Pancreas (tissue), 10 donors: ENCODE data around the gene CAPS. TPM values are rescaled to one million over a fixed set of nuclear protein-coding genes. Genes with fewer than 3 reads are reported as not detected.

Experiments used
- ATAC-seq, 4 donors: fragments of 200-7000 bp; cut with Tn5 transposase; one replicate each; pipeline versions ENCODE4 v1.8.0 to v1.9.1; 2020; ENCODE audit warnings: mild to moderate bottlenecking in 4 of 4, moderate library complexity in 4 of 4
- DNase-seq, 6 donors: peaks; one replicate each; pipeline ENCODE4 v3.0.0-alpha.2; 2020
- FAIRE-seq: peaks from 2 replicates; lab custom pipeline; 2012; peaks lifted over from hg19 to GRCh38; lab: Jason Lieb, UNC
- H3K27ac ChIP-seq, 4 donors: fragments of 200-600 bp; sonication (generic); 1 replicate in 3 of 4; 2 replicates in 1 of 4; pipeline versions ENCODE4 v1.5.0 to v1.8.0; 2020
- H3K27me3 ChIP-seq, 4 donors: fragments of 200-600 bp; one replicate each; pipeline ENCODE4 v1.8.0; 2021
- H3K36me3 ChIP-seq, 3 donors: fragments of 200-600 bp; sonication (generic) in 1 of 3; one replicate each; pipeline versions ENCODE4 v1.5.0 to v1.8.0; 2020 to 2021
- H3K4me1 ChIP-seq, 3 donors: fragments of 200-600 bp; one replicate each; pipeline ENCODE4 v1.8.0; 2021
- H3K4me3 ChIP-seq, 4 donors: fragments of 200-600 bp; sonication (generic) in 2 of 4; one replicate each; pipeline versions ENCODE4 v1.5.0 to v1.8.0; 2020 to 2021
- H3K9me3 ChIP-seq, 4 donors: fragments of 200-600 bp; one replicate each; pipeline ENCODE4 v1.8.0; 2021
- WGBS, 2 donors: extraction: QIAGEN DNeasy Blood & Tissue Kit; methylation state at CpG; one replicate each; pipeline ENCODE4 v1.1.7; 2013; 5-methylcytosine and 5-hydroxymethylcytosine counted together
- intact Hi-C, 3 donors: fragments of 100-400 bp; cut with DNase I; formaldehyde crosslinking; loops; one replicate each; pipeline versions ENCODE4 v1.11.1 to v1.14.2; 2022
- polyA plus RNA-seq, 2 donors: library from polyadenylated mRNA; stranded (reverse); fragments of 200-250 nt; gene quantifications; one replicate each; pipeline ENCODE4 v1.2.3, GENCODE V29; 2013
- total RNA-seq, 6 donors: library from RNA; stranded (reverse); fragmentation: NEBNext Ultra II Directional in 4 of 6; extraction: Animal tissue kit (Norgen Biotek cat#: 25700) in 4 of 6; gene quantifications; one replicate each; pipeline versions ENCODE4 v1.2.1 to v1.2.4, GENCODE V29; 2021 to 2023
- TF ChIP-seq, protein P1 (sequence below), 4 donors: fragments of 200-600 bp; sonication (generic) in 3 of 4; IDR thresholded peaks; one replicate each; pipeline versions ENCODE4 v1.5.0 to v1.8.0; 2021; ENCODE audit warnings: antibody characterized with exemption in 4 of 4
- donor health status: healthy with polysubstance abuse.
- donor health status: DM: no; HTN: no; CAD: no; lungs with moderate emphysema.
- donor health status: DM: no; HTN: no; CAD: no.
- donor health status: control.
- donor health status: control.
- donor health status: Bipolar disorder and iron deficiency.
- donor health status: DM: yes; HTN: yes; CAD: no.
- donor health status: DM: no; HTN: no; CAD: no.
- donor health status: DM: no; HTN: no; CAD: no.
- donor health status: DM: yes; HTN: yes; CAD: no.

Gene CAPS
- total and polyA plus RNA-seq, 8 donors: 10.5 to 77.2 (median 15.8) TPM

DNA sequence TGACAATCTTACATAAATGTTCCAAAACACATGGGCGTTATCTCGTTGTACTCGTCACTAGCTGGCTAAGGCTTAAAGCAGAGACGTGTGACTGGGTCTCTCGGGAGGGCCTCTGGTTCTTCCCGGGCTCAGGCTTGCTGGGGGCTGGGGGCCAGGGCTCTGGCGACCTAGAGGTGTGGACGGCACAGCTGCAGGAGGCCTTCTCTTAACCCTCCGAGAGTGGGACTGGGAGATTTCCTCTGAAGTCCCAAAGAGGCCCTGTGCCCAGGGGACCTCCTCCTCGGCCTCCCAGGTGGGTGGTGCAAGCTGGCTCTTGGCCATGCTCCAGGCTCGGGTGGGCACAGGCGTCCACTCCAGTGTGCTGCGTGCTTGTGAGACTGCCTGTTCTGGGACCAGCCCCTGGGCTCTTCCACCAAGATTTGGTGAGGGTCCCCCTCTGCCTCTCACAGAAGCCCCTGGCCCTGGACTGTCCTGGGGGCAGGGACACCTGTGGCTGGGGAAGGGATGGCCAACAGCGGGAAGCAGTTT, 2.2 kb downstream of the CAPS start:
- H3K9me3 ChIP-seq: no peaks in the 10 kb centered on the region
- TF ChIP-seq, protein P1, sequence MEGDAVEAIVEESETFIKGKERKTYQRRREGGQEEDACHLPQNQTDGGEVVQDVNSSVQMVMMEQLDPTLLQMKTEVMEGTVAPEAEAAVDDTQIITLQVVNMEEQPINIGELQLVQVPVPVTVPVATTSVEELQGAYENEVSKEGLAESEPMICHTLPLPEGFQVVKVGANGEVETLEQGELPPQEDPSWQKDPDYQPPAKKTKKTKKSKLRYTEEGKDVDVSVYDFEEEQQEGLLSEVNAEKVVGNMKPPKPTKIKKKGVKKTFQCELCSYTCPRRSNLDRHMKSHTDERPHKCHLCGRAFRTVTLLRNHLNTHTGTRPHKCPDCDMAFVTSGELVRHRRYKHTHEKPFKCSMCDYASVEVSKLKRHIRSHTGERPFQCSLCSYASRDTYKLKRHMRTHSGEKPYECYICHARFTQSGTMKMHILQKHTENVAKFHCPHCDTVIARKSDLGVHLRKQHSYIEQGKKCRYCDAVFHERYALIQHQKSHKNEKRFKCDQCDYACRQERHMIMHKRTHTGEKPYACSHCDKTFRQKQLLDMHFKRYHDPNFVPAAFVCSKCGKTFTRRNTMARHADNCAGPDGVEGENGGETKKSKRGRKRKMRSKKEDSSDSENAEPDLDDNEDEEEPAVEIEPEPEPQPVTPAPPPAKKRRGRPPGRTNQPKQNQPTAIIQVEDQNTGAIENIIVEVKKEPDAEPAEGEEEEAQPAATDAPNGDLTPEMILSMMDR (IDR thresholded peaks at IDR 0.05): no peak
- WGBS, 2 donors: 69 to 74% methylated on average over 14 of the region's 14 CpGs
- no peak overlapping the region for H3K27ac ChIP-seq
- FAIRE-seq (no peak), ATAC-seq (no peak), DNase-seq (peak in 1 of 6 donors; percentile 77)
- H3K4me1 ChIP-seq: no peaks in the 10 kb centered on the region
- intact Hi-C loops: no loop called here
- H3K36me3 ChIP-seq: peaks cover 0 to 40% (median 31%) of the 10 kb centered on the region in 3 donors
- H3K4me3 ChIP-seq: no peak overlapping the region
- no peaks in the 10 kb centered on the region for H3K27me3 ChIP-seq

- peak in 1 of 6 donors; percentile 58 for DNase-seq
- Histone ChIP-seq H3K4me1 (no peaks in the 10 kb centered on the region), H3K9me3 (no peaks in the 10 kb centered on the region), H3K4me3 (no peak overlapping the region), H3K27me3 (no peaks in the 10 kb centered on the region), H3K27ac (no peak overlapping the region), H3K36me3 (peaks cover 0 to 46% (median 37%) of the 10 kb centered on the region in 3 donors)
- FAIRE-seq: no peak
- WGBS, 2 donors: 90 to 92% methylated on average over 25 to 36 of the region's 36 CpGs
- TF ChIP-seq, protein P1 (IDR thresholded peaks at IDR 0.05): no peak
- no peak for ATAC-seq
- intact Hi-C loops: no loop called here
Observed at GRCh38 chr19:5917431-5918107, 3.5 kb downstream of the CAPS start.

- no peak for DNase-seq
- no peak overlapping the region for H3K4me3 ChIP-seq
- WGBS, 2 donors: 94 to 97% methylated on average over 20 of the region's 20 CpGs
- TF ChIP-seq, protein P1 (IDR thresholded peaks at IDR 0.05): no peak
- peaks cover 0 to 54% (median 42%) of the 10 kb centered on the region in 3 donors for H3K36me3 ChIP-seq
- no peak for FAIRE-seq
- no peaks in the 10 kb centered on the region for H3K9me3 ChIP-seq
- no peak overlapping the region for H3K27ac ChIP-seq
- intact Hi-C loops: no loop called here
- H3K4me1 ChIP-seq: no peaks in the 10 kb centered on the region
- ATAC-seq: no peak
- H3K27me3 ChIP-seq: no peaks in the 10 kb centered on the region
Observed at GRCh38 chr19:5918463-5919079, 4.5 kb downstream of the CAPS start.

DNA sequence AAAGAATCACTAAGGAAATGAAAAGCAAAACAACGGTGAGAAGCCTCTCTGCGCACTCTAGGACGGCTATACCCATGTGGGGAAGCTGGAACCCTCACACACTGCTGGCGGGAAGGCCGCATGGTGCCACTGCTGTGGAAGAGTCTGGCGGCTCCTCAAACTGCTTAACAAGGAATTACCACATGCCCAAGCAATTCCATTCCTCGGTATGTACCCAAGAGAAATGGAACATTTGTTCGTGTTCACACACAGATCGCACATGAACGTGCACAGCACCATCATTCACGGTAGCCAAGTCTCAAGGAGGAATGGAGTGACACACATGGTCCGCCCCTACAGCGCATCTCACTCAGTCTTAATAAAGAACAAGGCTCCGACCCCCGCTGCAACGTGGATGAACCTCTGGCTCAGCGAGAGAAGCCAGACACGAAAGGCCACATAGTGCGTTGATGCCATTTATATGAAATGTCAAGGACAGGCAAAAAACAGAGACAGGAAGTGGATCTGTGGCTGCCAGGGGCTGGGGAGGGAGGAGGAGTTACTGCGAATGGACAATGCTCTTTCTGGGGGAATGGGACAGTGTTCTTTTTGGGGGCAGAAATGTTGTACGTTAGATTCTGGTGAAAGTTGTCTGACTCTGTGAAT, 7.6 kb downstream of the CAPS start:
- no peaks in the 10 kb centered on the region for H3K9me3 ChIP-seq
- no peak for FAIRE-seq
- ATAC-seq: no peak
- no peaks in the 10 kb centered on the region for H3K27me3 ChIP-seq
- no peaks in the 10 kb centered on the region for H3K4me1 ChIP-seq
- peak in 1 of 6 donors; percentile 28 for DNase-seq
- H3K36me3 ChIP-seq: peaks cover 0 to 75% (median 42%) of the 10 kb centered on the region in 3 donors
- 84 to 87% methylated on average over 21 of the region's 21 CpGs for WGBS, 2 donors
- TF ChIP-seq, protein P1 (IDR thresholded peaks at IDR 0.05): no peak
- no peak overlapping the region for H3K27ac ChIP-seq
- intact Hi-C loops: no loop called here
- H3K4me3 ChIP-seq: no peak overlapping the region
